Measurements from ENCODE around the gene OPRL1. TPM values are rescaled to one million over a fixed set of nuclear protein-coding genes. Genes with fewer than 3 reads are reported as not detected.
A peak's percentile ranks its signal among the peaks of the same experiment; 100 is the strongest.

OPRL1 gene
- total RNA-seq, 1 experiment from 2014 or later: 0.33 TPM

DNA sequence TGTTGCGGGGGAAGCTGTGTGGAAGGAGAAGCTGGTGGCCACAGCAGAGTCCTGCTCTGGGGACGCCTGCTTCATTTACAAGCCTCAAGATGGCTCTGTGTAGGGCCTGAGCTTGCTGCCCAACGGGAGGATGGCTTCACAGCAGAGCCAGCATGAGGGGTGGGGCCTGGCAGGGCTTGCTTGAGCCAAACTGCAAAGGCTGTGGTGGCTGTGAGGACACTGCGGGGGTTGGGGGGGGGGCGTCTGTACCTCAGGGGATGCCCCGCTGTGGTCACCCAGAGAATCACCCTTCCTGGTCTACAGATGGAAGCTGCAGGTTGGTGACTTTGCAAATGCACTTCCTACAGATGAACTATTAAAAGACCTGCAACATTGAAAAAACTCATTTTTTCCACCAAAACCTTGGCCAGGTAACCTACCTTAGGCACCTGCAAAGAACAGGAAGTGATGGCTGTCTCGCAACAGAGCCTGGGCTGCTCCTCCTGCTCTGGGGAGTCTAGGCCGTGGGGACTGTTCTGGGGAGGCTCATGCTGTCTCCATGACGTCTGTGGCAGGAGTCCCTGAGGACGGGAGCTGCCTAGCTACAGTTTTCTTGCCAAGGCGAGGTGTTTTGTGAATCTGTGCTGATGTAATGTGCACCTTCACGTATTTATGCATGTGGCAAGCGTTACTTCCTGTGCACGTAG is 20.1 kb downstream of the OPRL1 start:
- Mint-ChIP-seq H3K27me3 (ENCODE audit: unreplicated experiment) (peaks cover 98% of the 10 kb centered on the region), H3K4me3 (ENCODE audit: low read depth, unreplicated experiment) (no peak overlapping the region), H3K36me3 (ENCODE audit: insufficient read depth, unreplicated experiment) (no peaks in the 10 kb centered on the region), H3K9me3 (ENCODE audit: low read depth, unreplicated experiment) (peaks cover 5% of the 10 kb centered on the region), H3K27ac (ENCODE audit: unreplicated experiment) (no peak overlapping the region), H3K4me1 (ENCODE audit: low read depth, unreplicated experiment) (no peaks in the 10 kb centered on the region)
- intact Hi-C loops (cut with micrococcal nuclease; ENCODE audit: unreplicated experiment): no loop called here
- CTCF ChIA-PET: interaction anchor here (0.6 kb wide), 1 partner anchor 23 kb away, joined by 5 read pairs; no protein-coding TSS in a partner anchor
- no peak for DNase-seq
- BruUV-seq (replicated peaks): no TSS peak
- TF ChIP-seq, protein P1, sequence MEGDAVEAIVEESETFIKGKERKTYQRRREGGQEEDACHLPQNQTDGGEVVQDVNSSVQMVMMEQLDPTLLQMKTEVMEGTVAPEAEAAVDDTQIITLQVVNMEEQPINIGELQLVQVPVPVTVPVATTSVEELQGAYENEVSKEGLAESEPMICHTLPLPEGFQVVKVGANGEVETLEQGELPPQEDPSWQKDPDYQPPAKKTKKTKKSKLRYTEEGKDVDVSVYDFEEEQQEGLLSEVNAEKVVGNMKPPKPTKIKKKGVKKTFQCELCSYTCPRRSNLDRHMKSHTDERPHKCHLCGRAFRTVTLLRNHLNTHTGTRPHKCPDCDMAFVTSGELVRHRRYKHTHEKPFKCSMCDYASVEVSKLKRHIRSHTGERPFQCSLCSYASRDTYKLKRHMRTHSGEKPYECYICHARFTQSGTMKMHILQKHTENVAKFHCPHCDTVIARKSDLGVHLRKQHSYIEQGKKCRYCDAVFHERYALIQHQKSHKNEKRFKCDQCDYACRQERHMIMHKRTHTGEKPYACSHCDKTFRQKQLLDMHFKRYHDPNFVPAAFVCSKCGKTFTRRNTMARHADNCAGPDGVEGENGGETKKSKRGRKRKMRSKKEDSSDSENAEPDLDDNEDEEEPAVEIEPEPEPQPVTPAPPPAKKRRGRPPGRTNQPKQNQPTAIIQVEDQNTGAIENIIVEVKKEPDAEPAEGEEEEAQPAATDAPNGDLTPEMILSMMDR (IDR thresholded peaks at IDR 0.05; ENCODE audit: unreplicated experiment): no peak

DNA sequence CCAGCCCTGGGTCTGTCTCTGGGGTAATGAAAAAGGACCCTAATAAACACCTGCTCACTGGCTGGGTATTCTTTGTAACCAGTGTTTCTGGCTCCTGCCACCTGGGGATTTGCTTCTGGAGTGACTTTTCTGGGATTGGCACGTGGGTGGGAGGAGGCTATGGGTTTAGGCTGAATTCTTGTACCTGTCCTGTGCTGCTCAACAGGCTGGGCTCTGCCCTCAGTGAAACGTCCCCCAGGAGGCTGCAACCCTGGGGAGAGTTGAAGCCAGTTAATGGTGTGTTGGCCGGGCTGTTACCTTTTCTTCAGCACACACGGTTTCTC is 20.6 kb downstream of the OPRL1 start:
- Mint-ChIP-seq H3K27me3 (ENCODE audit: unreplicated experiment) (peaks cover 99% of the 10 kb centered on the region), H3K4me3 (ENCODE audit: low read depth, unreplicated experiment) (no peak overlapping the region), H3K4me1 (ENCODE audit: low read depth, unreplicated experiment) (no peaks in the 10 kb centered on the region), H3K27ac (ENCODE audit: unreplicated experiment) (no peak overlapping the region), H3K36me3 (ENCODE audit: insufficient read depth, unreplicated experiment) (no peaks in the 10 kb centered on the region), H3K9me3 (ENCODE audit: low read depth, unreplicated experiment) (peaks cover 5% of the 10 kb centered on the region)
- intact Hi-C loops (cut with micrococcal nuclease; ENCODE audit: unreplicated experiment): no loop called here
- TF ChIP-seq, protein P1 (IDR thresholded peaks at IDR 0.05; ENCODE audit: unreplicated experiment): no peak
- DNase-seq: no peak
- no TSS peak for BruUV-seq (replicated peaks)
- CTCF ChIA-PET: no interaction called here

DNA sequence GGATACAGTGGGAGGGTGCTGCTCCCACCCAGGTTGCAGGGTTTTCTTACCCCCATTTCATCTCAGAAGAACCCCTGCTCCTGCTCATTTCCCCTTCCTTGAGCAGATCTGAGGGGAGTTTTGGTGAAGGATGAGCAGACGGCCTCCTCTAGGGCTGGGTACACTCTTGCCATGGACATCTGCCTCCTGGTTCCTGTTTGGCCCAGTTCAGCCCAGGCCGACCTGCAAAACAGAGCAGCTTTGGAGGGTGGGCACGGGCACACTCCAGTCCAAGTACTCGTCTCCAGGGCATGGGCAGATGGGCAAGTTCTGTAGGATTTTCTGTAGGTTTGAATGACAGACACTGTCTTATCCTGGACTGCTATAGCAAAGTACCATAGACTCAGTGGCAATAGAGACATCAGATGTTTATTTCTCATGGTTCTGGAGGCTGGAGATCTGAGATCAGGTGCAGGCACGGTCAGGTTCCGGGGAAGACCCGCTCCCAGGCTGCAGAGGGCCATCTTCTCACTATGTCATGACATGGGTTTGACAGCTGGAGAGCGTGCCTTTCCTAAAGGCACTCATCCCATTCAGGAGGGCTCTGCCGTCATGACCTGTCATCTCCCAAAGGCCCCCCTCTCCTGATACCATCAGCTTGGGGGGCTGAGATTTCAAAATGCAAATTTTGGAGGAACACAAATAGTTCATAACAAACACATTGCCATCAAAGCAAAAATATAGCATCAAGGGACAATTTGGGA is 21.2 kb downstream of the OPRL1 start:
- Mint-ChIP-seq H3K27ac (ENCODE audit: unreplicated experiment) (no peak overlapping the region), H3K27me3 (ENCODE audit: unreplicated experiment) (peaks cover 99% of the 10 kb centered on the region), H3K4me1 (ENCODE audit: low read depth, unreplicated experiment) (no peaks in the 10 kb centered on the region), H3K36me3 (ENCODE audit: insufficient read depth, unreplicated experiment) (peaks cover 5% of the 10 kb centered on the region), H3K4me3 (ENCODE audit: low read depth, unreplicated experiment) (no peak overlapping the region), H3K9me3 (ENCODE audit: low read depth, unreplicated experiment) (peaks cover 5% of the 10 kb centered on the region)
- TF ChIP-seq, protein P1 (IDR thresholded peaks at IDR 0.05; ENCODE audit: unreplicated experiment): no peak
- no TSS peak for BruUV-seq (replicated peaks)
- DNase-seq: no peak
- CTCF ChIA-PET: interaction anchor here (1.0 kb wide), 1 partner anchor 9 kb away, joined by 3 read pairs; no protein-coding TSS in a partner anchor
- intact Hi-C loops (cut with micrococcal nuclease; ENCODE audit: unreplicated experiment): no loop called here

DNA sequence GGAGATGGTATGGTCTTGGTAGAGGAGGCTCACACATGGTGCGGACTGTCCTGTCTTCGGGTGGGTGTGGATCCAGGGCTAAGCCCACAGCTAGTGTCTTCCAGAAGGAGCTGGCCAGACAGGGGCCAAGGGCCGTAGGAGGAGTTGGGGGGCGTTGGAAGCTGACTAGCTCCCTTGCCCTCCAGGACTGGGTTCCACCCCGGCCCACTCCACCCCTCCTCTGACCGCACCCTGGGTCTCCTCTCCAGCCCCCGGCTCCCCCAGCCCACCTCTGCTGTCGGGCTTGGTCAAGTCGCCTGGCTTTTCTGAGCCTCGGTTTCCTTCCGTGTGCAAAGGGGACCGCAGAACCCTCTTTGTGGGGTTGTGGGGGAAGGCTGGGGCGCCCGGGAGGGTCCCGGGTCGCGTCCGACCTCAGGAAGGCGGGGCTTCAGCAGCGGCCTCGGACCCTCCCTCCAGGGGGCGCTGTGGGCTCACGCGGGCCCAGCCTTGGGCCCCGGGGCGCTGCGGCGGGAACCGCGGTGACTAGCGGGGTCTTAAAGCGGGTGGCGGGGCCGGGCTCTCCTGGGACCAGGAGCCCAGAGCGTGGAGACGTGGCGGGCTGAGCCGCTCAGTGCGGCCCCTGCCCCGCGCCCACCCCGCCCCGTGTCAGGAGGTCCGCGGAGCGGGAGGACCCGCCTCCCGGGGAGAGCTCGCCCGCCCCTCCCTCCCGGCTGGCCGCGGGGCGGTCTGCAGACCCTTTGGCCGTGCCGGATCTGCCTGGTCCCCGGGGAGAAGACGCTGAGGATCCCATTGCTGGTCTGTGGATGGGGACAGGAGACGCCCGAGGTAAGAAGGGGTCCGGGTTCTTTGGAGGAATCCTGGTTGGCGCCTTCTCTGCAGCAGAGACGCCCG is 22.1 kb downstream of the OPRL1 start:
- Mint-ChIP-seq H3K4me3 (ENCODE audit: low read depth, unreplicated experiment) (peak overlapping the region; percentile 15), H3K4me1 (ENCODE audit: low read depth, unreplicated experiment) (no peaks in the 10 kb centered on the region), H3K9me3 (ENCODE audit: low read depth, unreplicated experiment) (peaks cover under 1% of the 10 kb centered on the region), H3K27ac (ENCODE audit: unreplicated experiment) (no peak overlapping the region), H3K27me3 (ENCODE audit: unreplicated experiment) (peaks cover 99% of the 10 kb centered on the region), H3K36me3 (ENCODE audit: insufficient read depth, unreplicated experiment) (peaks cover 5% of the 10 kb centered on the region)
- intact Hi-C loops (cut with micrococcal nuclease; ENCODE audit: unreplicated experiment): loop anchor here (2.0 kb wide), 1 partner anchor 63 kb away; the partner anchor contains the start of gene MYT1
- TF ChIP-seq, protein P1 (IDR thresholded peaks at IDR 0.05; ENCODE audit: unreplicated experiment): peak; percentile 95
- no TSS peak for BruUV-seq (replicated peaks)
- DNase-seq: peak; percentile 80
- CTCF ChIA-PET: interaction anchor here (0.6 to 1.0 kb wide), 8 partner anchors 10 to 475 kb away, joined by 3 to 4 read pairs (median 4); no protein-coding TSS in a partner anchor
